HG03342 (cell line): Measurements from ENCODE around the gene FRMD8.
"Not testable (repeated sequence)": the region's sequence is repeated elsewhere in the genome, so short reads cannot be mapped to it uniquely, and the experiment has no call there.

Experiments used
- ATAC-seq: cut with Tn5 transposase; IDR thresholded peaks from one replicate; pipeline ENCODE4 v1.9.1; 2021; ENCODE audit warnings: mild to moderate bottlenecking, moderate library complexity; ENCODE audit not compliant: unreplicated experiment

FRMD8 gene

DNA sequence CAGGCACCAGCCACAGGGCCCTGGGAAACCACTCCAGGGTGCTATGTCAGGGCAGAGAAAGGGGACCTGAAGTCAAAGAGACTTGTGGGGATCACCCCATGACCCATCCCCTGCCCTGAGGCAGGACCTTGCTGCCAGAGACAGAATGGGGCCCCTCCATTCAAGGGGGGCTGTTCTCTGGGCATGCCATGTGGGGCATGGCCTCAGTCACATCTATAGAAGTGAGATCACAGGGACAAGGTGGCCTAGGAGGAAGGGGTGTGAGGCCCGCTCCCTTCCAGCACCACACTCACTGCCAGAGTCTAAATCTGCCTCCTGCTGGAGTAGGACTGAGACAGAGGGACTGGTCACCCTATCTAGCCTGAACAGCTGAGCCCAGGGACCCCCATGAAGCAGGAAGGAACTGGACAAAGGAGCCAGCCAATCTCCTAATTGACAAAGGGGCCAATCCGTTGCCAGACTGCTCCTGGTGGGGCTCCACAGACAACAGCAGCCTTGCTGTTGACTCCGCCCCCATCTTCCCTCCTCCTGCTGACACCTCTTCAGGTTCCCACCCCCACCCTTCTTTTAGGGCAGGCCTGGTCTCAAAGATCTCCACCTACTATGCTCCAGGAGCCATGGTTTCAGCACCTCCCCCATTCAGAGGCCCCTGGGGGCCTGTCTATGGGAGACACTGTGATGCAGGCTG is 62.1 kb downstream of the FRMD8 start:
- no peak for ATAC-seq

- not testable (repeated sequence) for ATAC-seq
Observed at GRCh38 chr11:65451301-65451700, 64.9 kb downstream of the FRMD8 start.

- ATAC-seq = not testable (repeated sequence)
Observed at GRCh38 chr11:65452259-65452658, 65.8 kb downstream of the FRMD8 start.

GRCh38 chr11:65452806-65453490 is 66.5 kb downstream of the FRMD8 start:
- ATAC-seq = no peak

- ATAC-seq = no peak
Observed at GRCh38 chr11:65454311-65454695, 67.9 kb downstream of the FRMD8 start.

DNA sequence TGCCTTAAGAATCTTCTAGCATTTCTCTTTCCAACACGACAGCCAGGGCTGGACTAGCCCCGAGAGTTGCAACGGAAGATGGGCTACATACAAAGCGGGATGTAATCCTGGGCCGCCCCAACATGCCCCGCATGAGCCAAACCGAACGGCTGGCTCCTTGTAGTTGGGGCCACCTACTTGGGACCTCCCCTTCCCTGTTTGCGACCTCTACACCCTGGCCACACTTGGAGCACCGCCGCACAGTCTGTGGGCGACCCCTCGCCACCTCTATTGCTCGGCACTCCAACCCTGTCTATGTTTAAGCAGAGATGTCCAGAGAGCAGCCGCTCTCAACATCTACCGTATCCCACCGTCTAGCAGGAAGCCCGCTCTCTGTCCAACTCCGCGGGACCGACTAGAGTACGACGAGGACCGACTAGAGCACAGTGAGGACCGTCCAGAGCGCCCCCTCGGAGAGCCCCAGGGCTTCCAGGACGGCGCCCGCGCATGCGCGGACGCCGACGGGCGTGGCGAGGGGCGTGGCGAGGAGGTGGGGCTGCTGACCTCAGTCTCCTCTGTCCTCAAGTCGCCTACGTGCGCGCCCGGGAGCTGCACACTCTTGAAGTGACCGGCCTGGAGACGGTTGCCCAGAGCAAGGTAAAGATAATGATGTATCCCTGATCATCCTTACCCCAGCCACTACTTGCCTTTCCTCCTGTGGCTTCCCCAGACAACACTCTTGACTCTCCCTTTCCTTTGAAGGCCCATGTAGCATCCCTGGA is 68.4 kb downstream of the FRMD8 start:
- no peak for ATAC-seq

- ATAC-seq = no peak
Observed at GRCh38 chr11:65456418-65456817, 70.0 kb downstream of the FRMD8 start.

DNA sequence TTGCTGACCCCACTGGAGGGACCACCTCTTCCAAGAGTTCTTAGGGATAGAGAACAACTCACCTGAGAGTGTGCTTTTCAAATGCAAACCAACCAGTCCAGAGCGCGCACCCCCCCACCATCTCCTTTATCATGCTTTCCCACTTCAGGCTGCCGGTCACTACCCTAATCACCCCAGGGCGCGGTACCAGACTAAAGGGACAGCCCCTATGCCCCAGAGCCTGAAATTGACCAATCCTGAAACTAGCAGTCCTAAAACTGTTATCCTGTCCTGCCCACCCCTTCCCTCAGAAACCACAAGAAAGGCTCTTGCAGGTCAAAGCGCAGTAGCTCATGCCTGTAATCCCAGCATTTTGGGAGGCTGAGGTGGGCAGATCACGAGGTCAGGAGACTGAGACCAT is 73.1 kb downstream of the FRMD8 start:
- ATAC-seq = no peak
